Liver (tissue), 9 donors: ENCODE measurements around the gene SRRM2. TPM values are rescaled to one million over a fixed set of nuclear protein-coding genes. Genes with fewer than 3 reads are reported as not detected.

Experiments
- DNase-seq: peaks from one replicate; pipeline ENCODE4 v3.0.0-alpha.2; 2017; ENCODE audit warnings: low spot score
- H3K27ac ChIP-seq, 2 donors: one replicate each; pipeline ENCODE4 v1.7.0; 2013; ENCODE audit warnings: inconsistent platforms in 2 of 2, low read length in 2 of 2, control low read depth in 1 of 2, low read depth in 1 of 2, mild to moderate bottlenecking in 1 of 2
- H3K27me3 ChIP-seq, 4 donors: one replicate each; pipeline versions ENCODE4 v1.6.1 to v1.7.0; 2013; ENCODE audit warnings: low read length in 3 of 4, inconsistent platforms in 1 of 4, mild to moderate bottlenecking in 1 of 4, moderate library complexity in 1 of 4; ENCODE audit not compliant: control insufficient read depth in 4 of 4, insufficient read depth in 4 of 4
- H3K36me3 ChIP-seq, 4 donors: one replicate each; pipeline versions ENCODE4 v1.6.1 to v1.7.0; 2013; ENCODE audit warnings: low read length in 3 of 4, mild to moderate bottlenecking in 3 of 4, low read depth in 1 of 4, moderate library complexity in 1 of 4; ENCODE audit not compliant: control insufficient read depth in 4 of 4, insufficient read depth in 3 of 4
- H3K4me1 ChIP-seq, 4 donors: one replicate each; pipeline versions ENCODE4 v1.6.1 to v1.7.0; 2013; ENCODE audit warnings: low read length in 3 of 4, mild to moderate bottlenecking in 3 of 4, moderate library complexity in 1 of 4; ENCODE audit not compliant: control insufficient read depth in 4 of 4, insufficient read depth in 4 of 4
- H3K4me3 ChIP-seq, 3 donors: one replicate each; pipeline versions ENCODE4 v1.6.1 to v1.7.0; 2013; ENCODE audit warnings: low read length in 3 of 3, control low read depth in 1 of 3, low read depth in 1 of 3, mild to moderate bottlenecking in 1 of 3
- H3K9ac ChIP-seq, 2 donors: one replicate each; pipeline ENCODE4 v1.7.0; 2013; ENCODE audit warnings: low read length in 2 of 2, mild to moderate bottlenecking in 2 of 2, moderate library complexity in 2 of 2, control low read depth in 1 of 2, low read depth in 1 of 2
- H3K9me3 ChIP-seq, 4 donors: one replicate each; pipeline versions ENCODE4 v1.6.1 to v1.7.0; 2013; ENCODE audit warnings: low read length in 3 of 4; ENCODE audit not compliant: control insufficient read depth in 4 of 4
- ATF3 ChIP-seq: IDR thresholded peaks from 2 replicates; pipeline ENCODE4 v1.6.1; 2016; ENCODE audit warnings: antibody characterized with exemption
- EGR1 ChIP-seq, 2 donors: IDR thresholded peaks; 2 replicates each; pipeline ENCODE4 v1.6.1; 2016 to 2018; ENCODE audit warnings: antibody characterized with exemption in 2 of 2, low read depth in 2 of 2
- FOXA1 ChIP-seq: IDR thresholded peaks from 2 replicates; pipeline ENCODE4 v1.6.1; 2016; ENCODE audit warnings: antibody characterized with exemption
- FOXA2 ChIP-seq: IDR thresholded peaks from 2 replicates; pipeline ENCODE4 v1.6.1; 2016; ENCODE audit warnings: antibody characterized with exemption
- GABPA ChIP-seq, 2 donors: IDR thresholded peaks in 1 of 2; conservative IDR thresholded peaks in 1 of 2; 2 replicates each; pipeline ENCODE4 v1.6.1; 2016; ENCODE audit warnings: antibody characterized with exemption in 2 of 2, mild to moderate bottlenecking in 1 of 2, moderate library complexity in 1 of 2
- HNF4A ChIP-seq, 2 donors: conservative IDR thresholded peaks; 2 replicates each; pipeline ENCODE4 v1.6.1; 2016; ENCODE audit warnings: antibody characterized with exemption in 2 of 2, mild to moderate bottlenecking in 2 of 2
- HNF4G ChIP-seq: IDR thresholded peaks from 2 replicates; pipeline ENCODE4 v1.6.1; 2016; ENCODE audit warnings: antibody characterized with exemption
- JUND ChIP-seq, 2 donors: IDR thresholded peaks; 2 replicates each; pipeline ENCODE4 v1.6.1; 2016; ENCODE audit warnings: antibody characterized with exemption in 2 of 2
- MAX ChIP-seq: IDR thresholded peaks from 2 replicates; pipeline ENCODE4 v1.6.1; 2016; ENCODE audit warnings: antibody characterized with exemption
- NR2F2 ChIP-seq: IDR thresholded peaks from 2 replicates; pipeline ENCODE4 v1.6.1; 2016; ENCODE audit warnings: antibody characterized with exemption
- RAD21 ChIP-seq, 2 donors: IDR thresholded peaks; 2 replicates each; pipeline ENCODE4 v1.6.1; 2016; ENCODE audit warnings: antibody characterized with exemption in 2 of 2, mild to moderate bottlenecking in 2 of 2
- RXRA ChIP-seq, 2 donors: IDR thresholded peaks; 2 replicates each; pipeline ENCODE4 v1.6.1; 2017 to 2018; ENCODE audit warnings: antibody characterized with exemption in 2 of 2, mild to moderate bottlenecking in 1 of 2
- SP1 ChIP-seq: IDR thresholded peaks from 2 replicates; pipeline ENCODE4 v1.6.1; 2018; ENCODE audit warnings: antibody characterized with exemption, mild to moderate bottlenecking
- TAF1 ChIP-seq: conservative IDR thresholded peaks from 2 replicates; pipeline ENCODE4 v1.6.1; 2016; ENCODE audit warnings: antibody characterized with exemption, mild to moderate bottlenecking
- YY1 ChIP-seq: IDR thresholded peaks from 2 replicates; pipeline ENCODE4 v1.6.1; 2016; ENCODE audit warnings: antibody characterized with exemption, mild to moderate bottlenecking
- ZBTB33 ChIP-seq: IDR thresholded peaks from 2 replicates; pipeline ENCODE4 v1.6.1; 2016; ENCODE audit warnings: antibody characterized with exemption
- WGBS: extraction: QIAGEN DNeasy Blood & Tissue Kit; methylation state at CpG from one replicate; pipeline ENCODE4 v1.1.7; 2013; 5-methylcytosine and 5-hydroxymethylcytosine counted together
- polyA plus RNA-seq, 2 donors: library from polyadenylated mRNA; stranded (reverse) in 1 of 2; unstranded in 1 of 2; fragments of 200-250 nt in 1 of 2; fragments of >200 nt in 1 of 2; fragmentation: Nextera tagmentation in 1 of 2; extraction: Ambion mirVana in 1 of 2; gene quantifications; one replicate each; pipeline versions ENCODE4 v1.2.1 to v1.2.3, GENCODE V29; 2013 to 2015
- total RNA-seq, 2 donors: library from RNA; depleted of rRNA; stranded (reverse); fragments of >200 nt; gene quantifications; one replicate each; pipeline ENCODE4 v1.2.3, GENCODE V29; 2014
- TF ChIP-seq, protein P1 (sequence below): IDR thresholded peaks from 2 replicates; pipeline ENCODE4 v1.6.1; 2016; ENCODE audit warnings: antibody characterized with exemption, mild to moderate bottlenecking
- TF ChIP-seq, protein P2 (sequence below): fragments of 150-350 bp; IDR thresholded peaks from 2 replicates; pipeline ENCODE4 v1.5.1; 2017; ENCODE audit warnings: improper control_type of control experiment, low read depth, low read length; ENCODE audit not compliant: missing input control
- donor health status: healthy.
- donor health status: healthy.
- donor health status: healthy.
- donor health status: healthy.
- donor health status: healthy.

The SRRM2 gene
- total RNA-seq (100 to 1,000 TPM in 1 of 2 donors, 10 to 100 TPM in 1; 84.8 to 119 TPM), polyA plus RNA-seq (100 to 1,000 TPM; 147 to 199 TPM)

DNA sequence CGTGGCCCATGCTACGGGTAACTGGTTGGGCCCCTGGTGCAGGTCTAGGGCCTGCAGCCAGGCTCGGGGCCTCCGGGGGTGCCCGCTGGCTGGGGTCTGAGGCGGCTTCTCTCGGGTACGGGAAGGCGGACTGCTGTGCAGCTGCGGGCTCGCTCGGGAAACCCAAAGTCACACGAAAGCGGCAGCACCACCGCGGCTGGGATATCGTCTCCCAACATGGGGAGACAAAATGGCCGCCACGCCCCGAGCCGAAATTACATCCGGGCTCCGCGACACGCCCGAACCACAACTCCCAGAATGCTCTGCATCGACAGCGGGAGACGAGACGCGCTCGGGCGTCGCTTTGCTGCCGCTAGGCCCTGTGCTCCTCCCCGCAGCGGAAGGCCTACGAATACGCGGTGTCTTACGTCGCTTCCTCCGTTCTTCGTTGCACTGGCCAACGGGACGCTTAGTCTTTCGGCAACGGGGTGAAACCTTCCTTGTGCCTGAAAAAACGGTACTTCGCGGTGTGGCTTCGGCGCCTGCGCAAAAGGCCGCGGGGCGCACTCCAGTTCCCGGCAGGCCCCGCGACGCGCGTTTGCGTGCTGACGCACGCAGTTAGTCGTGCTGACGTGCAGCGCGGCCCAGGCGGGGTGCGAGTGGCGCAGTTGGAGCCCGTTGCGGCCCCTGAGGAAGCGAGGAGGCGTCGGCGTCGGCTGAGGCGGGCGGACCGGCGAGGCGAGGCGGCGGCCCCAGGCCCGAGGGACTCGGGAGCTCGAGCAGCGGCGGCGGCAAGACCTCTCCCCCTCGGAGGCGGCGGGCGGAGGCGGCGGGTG lies at the start of gene SRRM2:
Gene SRRM2, plus strand, starts transcription at position 604 of the 815 bp plus-strand sequence. CDS start 3,727 bp downstream, outside the sequence.
- TF ChIP-seq FOXA2 (no peak), JUND (IDR thresholded peaks at IDR 0.05) (no peak), ATF3 (no peak), HNF4G (no peak), FOXA1 (peak; percentile 19), MAX (peak; percentile 93), ZBTB33 (peak; percentile 86), NR2F2 (no peak), EGR1 (IDR thresholded peaks at IDR 0.05; ENCODE audit: low read depth in 2 of 2) (peak in 1 of 2 donors; percentile 15), RAD21 (IDR thresholded peaks at IDR 0.05) (no peak), HNF4A (conservative IDR thresholded peaks at IDR 0.05) (no peak), TAF1 (no peak), SP1 (peak; percentile 46), GABPA (IDR thresholded peaks at IDR 0.05 in 1 of 2, conservative IDR thresholded peaks at IDR 0.05 in 1 of 2) (peak in 1 of 2 donors; percentile 76), YY1 (peak; percentile 100), RXRA (IDR thresholded peaks at IDR 0.05) (no peak)
- TF ChIP-seq, protein P1, sequence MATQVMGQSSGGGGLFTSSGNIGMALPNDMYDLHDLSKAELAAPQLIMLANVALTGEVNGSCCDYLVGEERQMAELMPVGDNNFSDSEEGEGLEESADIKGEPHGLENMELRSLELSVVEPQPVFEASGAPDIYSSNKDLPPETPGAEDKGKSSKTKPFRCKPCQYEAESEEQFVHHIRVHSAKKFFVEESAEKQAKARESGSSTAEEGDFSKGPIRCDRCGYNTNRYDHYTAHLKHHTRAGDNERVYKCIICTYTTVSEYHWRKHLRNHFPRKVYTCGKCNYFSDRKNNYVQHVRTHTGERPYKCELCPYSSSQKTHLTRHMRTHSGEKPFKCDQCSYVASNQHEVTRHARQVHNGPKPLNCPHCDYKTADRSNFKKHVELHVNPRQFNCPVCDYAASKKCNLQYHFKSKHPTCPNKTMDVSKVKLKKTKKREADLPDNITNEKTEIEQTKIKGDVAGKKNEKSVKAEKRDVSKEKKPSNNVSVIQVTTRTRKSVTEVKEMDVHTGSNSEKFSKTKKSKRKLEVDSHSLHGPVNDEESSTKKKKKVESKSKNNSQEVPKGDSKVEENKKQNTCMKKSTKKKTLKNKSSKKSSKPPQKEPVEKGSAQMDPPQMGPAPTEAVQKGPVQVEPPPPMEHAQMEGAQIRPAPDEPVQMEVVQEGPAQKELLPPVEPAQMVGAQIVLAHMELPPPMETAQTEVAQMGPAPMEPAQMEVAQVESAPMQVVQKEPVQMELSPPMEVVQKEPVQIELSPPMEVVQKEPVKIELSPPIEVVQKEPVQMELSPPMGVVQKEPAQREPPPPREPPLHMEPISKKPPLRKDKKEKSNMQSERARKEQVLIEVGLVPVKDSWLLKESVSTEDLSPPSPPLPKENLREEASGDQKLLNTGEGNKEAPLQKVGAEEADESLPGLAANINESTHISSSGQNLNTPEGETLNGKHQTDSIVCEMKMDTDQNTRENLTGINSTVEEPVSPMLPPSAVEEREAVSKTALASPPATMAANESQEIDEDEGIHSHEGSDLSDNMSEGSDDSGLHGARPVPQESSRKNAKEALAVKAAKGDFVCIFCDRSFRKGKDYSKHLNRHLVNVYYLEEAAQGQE: peak; percentile 63
- TF ChIP-seq, protein P2, sequence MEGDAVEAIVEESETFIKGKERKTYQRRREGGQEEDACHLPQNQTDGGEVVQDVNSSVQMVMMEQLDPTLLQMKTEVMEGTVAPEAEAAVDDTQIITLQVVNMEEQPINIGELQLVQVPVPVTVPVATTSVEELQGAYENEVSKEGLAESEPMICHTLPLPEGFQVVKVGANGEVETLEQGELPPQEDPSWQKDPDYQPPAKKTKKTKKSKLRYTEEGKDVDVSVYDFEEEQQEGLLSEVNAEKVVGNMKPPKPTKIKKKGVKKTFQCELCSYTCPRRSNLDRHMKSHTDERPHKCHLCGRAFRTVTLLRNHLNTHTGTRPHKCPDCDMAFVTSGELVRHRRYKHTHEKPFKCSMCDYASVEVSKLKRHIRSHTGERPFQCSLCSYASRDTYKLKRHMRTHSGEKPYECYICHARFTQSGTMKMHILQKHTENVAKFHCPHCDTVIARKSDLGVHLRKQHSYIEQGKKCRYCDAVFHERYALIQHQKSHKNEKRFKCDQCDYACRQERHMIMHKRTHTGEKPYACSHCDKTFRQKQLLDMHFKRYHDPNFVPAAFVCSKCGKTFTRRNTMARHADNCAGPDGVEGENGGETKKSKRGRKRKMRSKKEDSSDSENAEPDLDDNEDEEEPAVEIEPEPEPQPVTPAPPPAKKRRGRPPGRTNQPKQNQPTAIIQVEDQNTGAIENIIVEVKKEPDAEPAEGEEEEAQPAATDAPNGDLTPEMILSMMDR: no peak
- H3K27ac ChIP-seq: peak within 1 kb of the TSS; percentile 94 to 98
- H3K27me3 ChIP-seq: no peaks in the 10 kb centered on the region
- H3K9ac ChIP-seq: peak within 1 kb of the TSS; percentile 89 to 92
- H3K36me3 ChIP-seq: peaks cover 2 to 8% (median 5%) of the 10 kb centered on the region in 4 donors
- WGBS: 1% methylated on average over 99 of the region's 99 CpGs
- DNase-seq: peak; percentile 97
- no peaks in the 10 kb centered on the region for H3K9me3 ChIP-seq
- peaks cover 14 to 44% (median 25%) of the 10 kb centered on the region in 4 donors for H3K4me1 ChIP-seq
- H3K4me3 ChIP-seq: peak within 1 kb of the TSS; percentile 88 to 96 (median 88)
